Common myeloid progenitor, CD34-positive (primary cell): Measurements from ENCODE around the gene BMP8A.
"Not testable (repeated sequence)": the region's sequence is repeated elsewhere in the genome, so short reads cannot be mapped to it uniquely, and the experiment has no call there.

Experiments used
- CTCF ChIA-PET: fragments of 350-600 bp; sonication (Branson Sonifier 250); formaldehyde crosslinking; loops from one replicate; lab custom pipeline; 2021; ENCODE audit warnings: antibody characterized with exemption; lab: Charles Lee
- POLR2A ChIA-PET: fragments of 350-600 bp; sonication (Branson Sonifier 250); formaldehyde crosslinking; loops from one replicate; lab custom pipeline; 2021; ENCODE audit warnings: antibody characterized with exemption; lab: Charles Lee
- DNase-seq, 3 donors: peaks; one replicate each; pipeline versions ENCODE4 v3.0.0 to v3.0.0-alpha.2; 2013
- H3K27ac ChIP-seq, 2 experiments: 1 replicate in 1 of 2; 2 replicates in 1 of 2; pipeline ENCODE4 v1.7.0; 2013; ENCODE audit warnings: inconsistent platforms in 2 of 2, low read length in 2 of 2, mild to moderate bottlenecking in 2 of 2, low read depth in 1 of 2, moderate library complexity in 1 of 2; ENCODE audit not compliant: severe bottlenecking in 2 of 2, insufficient read depth in 1 of 2, poor library complexity in 1 of 2
- H3K27me3 ChIP-seq, 5 experiments: replicated peaks in 2 of 5; 1 replicate in 3 of 5; 2 replicates in 2 of 5; pipeline versions ENCODE4 v1.6.1 to v1.7.0; 2013; ENCODE audit warnings: low read length in 4 of 5, mild to moderate bottlenecking in 2 of 5, moderate library complexity in 2 of 5, inconsistent platforms in 1 of 5; ENCODE audit not compliant: insufficient read depth in 5 of 5, control insufficient read depth in 4 of 5
- H3K36me3 ChIP-seq, 4 experiments: 1 replicate in 2 of 4; 2 replicates in 2 of 4; pipeline versions ENCODE4 v1.6.1 to v1.7.0; 2013; ENCODE audit warnings: low read length in 3 of 4, control low read depth in 1 of 4, mild to moderate bottlenecking in 1 of 4; ENCODE audit not compliant: control insufficient read depth in 4 of 4, insufficient read depth in 4 of 4
- H3K4me1 ChIP-seq, 4 experiments: 1 replicate in 3 of 4; 2 replicates in 1 of 4; pipeline versions ENCODE4 v1.6.1 to v1.7.1; 2013; ENCODE audit warnings: low read length in 3 of 4, mild to moderate bottlenecking in 3 of 4, control low read depth in 1 of 4, inconsistent platforms in 1 of 4, moderate library complexity in 1 of 4; ENCODE audit not compliant: control insufficient read depth in 4 of 4, insufficient read depth in 4 of 4; ENCODE audit errors: control extremely low read depth in 1 of 4
- H3K4me3 ChIP-seq, 7 experiments: 1 replicate in 4 of 7; 2 replicates in 3 of 7; pipeline versions ENCODE4 v1.5.1 to v1.7.0; 2013; ENCODE audit warnings: mild to moderate bottlenecking in 7 of 7, low read length in 6 of 7, moderate library complexity in 6 of 7, inconsistent platforms in 2 of 7, low read depth in 2 of 7, control low read depth in 1 of 7; ENCODE audit not compliant: insufficient read depth in 4 of 7, control insufficient read depth in 1 of 7; ENCODE audit errors: extremely low read depth in 1 of 7
- H3K9me3 ChIP-seq, 5 experiments: 1 replicate in 4 of 5; 2 replicates in 1 of 5; pipeline versions ENCODE4 v1.6.1 to v1.7.1; 2013; ENCODE audit warnings: low read length in 4 of 5, mild to moderate bottlenecking in 2 of 5, inconsistent platforms in 1 of 5, low read depth in 1 of 5, moderate library complexity in 1 of 5; ENCODE audit not compliant: control insufficient read depth in 4 of 5, insufficient read depth in 2 of 5; ENCODE audit errors: control extremely low read depth in 1 of 5
- WGBS: methylation state at CpG from one replicate; pipeline ENCODE4 v1.1.5; 2013; ENCODE audit not compliant: insufficient coverage; 5-methylcytosine and 5-hydroxymethylcytosine counted together

BMP8A gene

DNA sequence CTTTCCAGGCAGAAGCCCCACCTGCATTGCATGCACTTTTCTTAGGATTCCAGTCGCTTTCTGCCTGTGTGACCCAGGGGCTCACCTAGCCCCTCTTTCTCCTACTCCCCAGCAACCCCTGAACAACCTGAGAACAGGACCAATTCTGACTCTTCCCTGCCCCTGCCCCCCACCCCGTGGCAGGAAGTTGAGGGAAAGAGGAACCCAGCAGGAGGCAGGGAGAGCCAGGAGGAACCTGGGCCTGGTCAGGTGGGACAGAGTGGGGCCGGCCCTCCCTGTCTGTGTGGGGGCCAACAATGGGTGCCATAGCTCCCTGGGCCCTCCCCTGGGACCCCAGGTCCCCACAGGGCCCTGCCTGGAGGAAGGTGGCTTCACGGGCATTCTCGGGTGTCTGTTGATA, 6.1 kb downstream of the BMP8A start:
- 50% methylated on average over 2 of the region's 5 CpGs for WGBS
- H3K27me3 ChIP-seq: peaks cover 0 to 21% (median 8%) of the 10 kb centered on the region in 5 experiments
- no peaks in the 10 kb centered on the region for H3K36me3 ChIP-seq
- H3K4me3 ChIP-seq: no peak overlapping the region
- CTCF ChIA-PET: no interaction called here
- no peaks in the 10 kb centered on the region for H3K9me3 ChIP-seq
- POLR2A ChIA-PET: no interaction called here
- DNase-seq: no peak
- H3K4me1 ChIP-seq: peaks cover 0 to 7% (median 1%) of the 10 kb centered on the region in 4 experiments
- no peak overlapping the region for H3K27ac ChIP-seq

GRCh38 chr1:39498096-39498710, 6.8 kb downstream of the BMP8A start:
- H3K36me3 ChIP-seq, POLR2A ChIA-PET, H3K4me1 ChIP-seq, H3K27ac ChIP-seq, DNase-seq, H3K4me3 ChIP-seq, H3K9me3 ChIP-seq, CTCF ChIA-PET: not testable (repeated sequence)
- no CpG with 5 or more reads among the region's 9 CpGs for WGBS
- H3K27me3 ChIP-seq: peaks cover 0 to 15% (median 2%) of the 10 kb centered on the region in 5 experiments

DNA sequence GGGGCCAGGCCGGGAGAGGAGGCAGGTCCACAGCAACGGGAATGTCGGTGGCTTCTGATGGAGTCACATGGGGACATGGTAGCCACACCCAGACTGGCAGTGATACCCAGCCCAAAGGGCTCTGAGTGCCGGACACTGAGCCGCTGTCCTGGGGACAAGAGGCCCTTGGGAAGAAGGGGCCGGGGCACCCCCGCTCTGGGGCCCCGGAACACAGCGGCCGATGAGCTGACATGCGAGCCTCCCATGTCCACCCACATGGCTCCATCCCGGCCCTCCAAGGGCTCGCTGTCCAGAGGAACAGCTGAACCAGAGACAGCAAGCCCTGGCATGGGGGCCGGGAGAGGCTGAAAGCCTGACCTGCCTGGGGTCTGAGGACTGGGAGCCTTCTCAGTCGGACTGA, 7.4 kb downstream of the BMP8A start:
- H3K27ac ChIP-seq, H3K4me3 ChIP-seq, CTCF ChIA-PET, H3K36me3 ChIP-seq, H3K27me3 ChIP-seq, DNase-seq, H3K9me3 ChIP-seq, H3K4me1 ChIP-seq, POLR2A ChIA-PET: not testable (repeated sequence)
- 100% methylated on average over 2 of the region's 15 CpGs for WGBS

DNA sequence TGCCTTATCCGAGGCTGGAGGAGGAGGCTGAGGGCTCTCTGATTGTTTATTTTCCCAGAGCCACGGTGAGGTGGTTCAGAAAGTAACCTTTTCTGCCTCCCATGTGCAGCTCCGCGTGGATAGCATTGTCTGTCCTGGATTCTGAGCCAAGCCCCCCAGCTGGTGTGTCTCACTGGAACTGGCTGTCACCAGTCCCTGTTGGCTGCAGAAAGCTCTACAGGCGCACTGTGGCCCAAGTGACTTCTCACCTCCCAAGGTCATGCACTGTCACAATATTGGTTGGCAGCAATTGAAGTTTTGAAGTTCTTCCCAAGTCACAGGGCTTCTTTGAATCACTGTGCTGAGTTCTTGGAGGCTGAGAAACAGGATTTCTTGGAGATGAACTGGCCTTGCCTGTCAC, 8.2 kb downstream of the BMP8A start:
- peaks cover 0 to 7% (median 1%) of the 10 kb centered on the region in 4 experiments for H3K4me1 ChIP-seq
- no peak overlapping the region for H3K27ac ChIP-seq
- H3K36me3 ChIP-seq: no peaks in the 10 kb centered on the region
- ChIA-PET CTCF (no interaction called here), POLR2A (no interaction called here)
- no peak overlapping the region for H3K4me3 ChIP-seq
- no peak for DNase-seq
- WGBS: 100% methylated on average over 4 of the region's 5 CpGs
- H3K9me3 ChIP-seq: no peaks in the 10 kb centered on the region
- H3K27me3 ChIP-seq: peaks cover 0 to 2% (median 0%) of the 10 kb centered on the region in 5 experiments

DNA sequence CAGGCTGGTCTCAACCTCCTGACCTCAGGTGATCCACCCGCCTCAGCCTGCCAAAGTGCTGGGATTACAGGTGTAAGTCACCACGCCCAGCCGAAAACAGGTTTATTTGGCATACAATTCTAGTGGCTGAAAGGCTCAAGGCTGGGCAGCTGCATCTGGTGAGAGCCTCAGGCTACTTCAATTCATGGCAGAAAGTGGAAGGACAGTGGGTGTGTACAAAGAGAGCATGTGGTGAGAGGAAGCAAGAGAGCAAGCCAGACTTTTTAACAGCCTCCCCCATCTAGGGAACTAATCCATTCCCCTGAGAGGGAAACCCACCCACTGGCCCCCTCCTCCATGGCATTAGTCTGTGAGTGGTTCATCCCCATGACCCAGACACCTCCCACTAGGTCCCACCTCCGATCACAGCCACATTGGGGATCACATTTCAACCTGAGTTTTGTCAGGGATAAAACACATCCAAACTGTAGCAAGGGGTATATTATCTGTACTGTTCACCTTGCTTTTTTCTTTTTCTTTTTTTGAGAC, 9.5 kb downstream of the BMP8A start:
- Histone ChIP-seq H3K4me3 (no peak overlapping the region), H3K9me3 (no peaks in the 10 kb centered on the region), H3K27ac (no peak overlapping the region), H3K27me3 (no peaks in the 10 kb centered on the region), H3K4me1 (peaks cover 0 to 7% (median 1%) of the 10 kb centered on the region in 4 experiments), H3K36me3 (no peaks in the 10 kb centered on the region)
- no peak for DNase-seq
- ChIA-PET CTCF (interaction anchor here (1.1 kb wide), 1 partner anchor 59 kb away, joined by 3 read pairs; no protein-coding TSS in a partner anchor), POLR2A (no interaction called here)
- 100% methylated on average over 2 of the region's 4 CpGs for WGBS

GRCh38 chr1:39501666-39502065, 10.2 kb downstream of the BMP8A start:
- no peak overlapping the region for H3K27ac ChIP-seq
- H3K4me3 ChIP-seq: no peak overlapping the region
- 73% methylated on average over 3 of the region's 5 CpGs for WGBS
- POLR2A ChIA-PET: no interaction called here
- H3K4me1 ChIP-seq: peaks cover 0 to 7% (median 1%) of the 10 kb centered on the region in 4 experiments
- H3K9me3 ChIP-seq: no peaks in the 10 kb centered on the region
- H3K27me3 ChIP-seq: no peaks in the 10 kb centered on the region
- no peak for DNase-seq
- CTCF ChIA-PET: interaction anchor here (1.1 kb wide), 1 partner anchor 60 kb away, joined by 3 read pairs; no protein-coding TSS in a partner anchor
- no peaks in the 10 kb centered on the region for H3K36me3 ChIP-seq

- H3K4me3 ChIP-seq, H3K4me1 ChIP-seq, POLR2A ChIA-PET, H3K36me3 ChIP-seq, H3K9me3 ChIP-seq, DNase-seq, H3K27ac ChIP-seq, CTCF ChIA-PET: not testable (repeated sequence)
- peaks cover 0 to 13% (median 0%) of the 10 kb centered on the region in 5 experiments for H3K27me3 ChIP-seq
- 99% methylated on average over 6 of the region's 9 CpGs for WGBS
Measured at GRCh38 chr1:39504436-39504835, 13.0 kb downstream of the BMP8A start.
